H1 (cell line): ENCODE results near the gene AHNAK2. TPM values are rescaled to one million over a fixed set of nuclear protein-coding genes. Genes with fewer than 3 reads are reported as not detected.

Experiments used
- SRF ChIP-seq: IDR thresholded peaks from 2 replicates; pipeline ENCODE4 v1.6.1; 2011; ENCODE audit warnings: mild to moderate bottlenecking, low read depth, low read length, moderate library complexity
- polyA plus RNA-seq, 7 experiments: library from polyadenylated mRNA; depleted of rRNA in 3 of 7; stranded (reverse) in 5 of 7; unstranded in 2 of 7; fragments of >200 nt in 5 of 7; fragments of 200-250 nt in 2 of 7; gene quantifications; 1 replicate in 5 of 7; 2 replicates in 1 of 7; 4 replicates in 1 of 7; pipeline versions ENCODE4 v1.2.1 to v1.2.3, GENCODE V29; 2011 to 2013; ENCODE audit warnings: missing spikeins in 2 of 7, mixed read lengths in 2 of 7
- total RNA-seq: library from RNA; stranded (reverse); fragmentation: NEBNext Ultra II Directional; extraction: Animal tissue kit (Norgen Biotek cat#: 25700); gene quantifications from 2 replicates; pipeline ENCODE4 v1.2.1, GENCODE V29; 2021

The AHNAK2 gene
- total and polyA plus RNA-seq, 2 of the 8 experiments (the other 6 are each of a cell fraction or from before 2014, with no cell fraction given) = 0.95 to 2.0 TPM

DNA sequence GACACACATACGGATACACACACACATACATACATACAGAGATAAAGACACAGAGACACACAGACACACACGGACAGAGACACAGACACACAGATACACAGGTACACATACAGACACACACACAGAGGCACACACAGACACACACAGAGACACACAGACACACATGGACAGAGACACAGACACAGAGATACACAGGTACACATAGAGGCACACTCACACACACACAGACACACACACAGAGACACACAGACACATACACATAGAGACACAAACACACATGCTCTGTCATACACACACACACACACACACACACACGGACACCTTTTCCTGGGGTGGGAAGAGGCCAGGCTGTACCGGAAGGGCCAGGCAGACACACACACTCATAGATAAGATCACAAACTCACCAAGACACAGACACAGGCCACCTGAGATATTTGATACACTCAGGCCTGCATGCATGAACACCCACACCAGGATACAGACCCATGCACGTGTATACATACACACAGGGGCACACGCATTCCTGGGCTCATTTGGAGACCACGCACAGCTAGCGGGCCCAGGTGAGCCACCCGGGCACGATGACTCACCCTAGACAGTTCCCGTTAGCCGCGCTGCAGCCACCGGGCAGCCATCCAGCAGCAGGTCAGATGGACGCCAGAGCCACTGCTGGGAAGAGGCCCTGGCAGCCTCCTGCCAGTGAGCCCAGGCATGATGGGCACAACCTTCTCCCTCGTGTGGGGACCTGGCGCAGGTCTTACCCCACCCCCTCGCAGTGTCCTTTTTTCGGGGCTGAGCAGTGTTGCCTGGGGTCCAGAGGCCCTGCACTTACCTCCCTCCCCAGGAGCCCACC is 1.8 kb upstream of the AHNAK2 start (continued):
- no peak for TF ChIP-seq SRF
